ENCODE measurements around the gene CENPT. TPM values are rescaled to one million over a fixed set of nuclear protein-coding genes. Genes with fewer than 3 reads are reported as not detected.

CENPT gene
- polyA plus RNA-seq, 1 donor from 2014 or later: 13.4 TPM

DNA sequence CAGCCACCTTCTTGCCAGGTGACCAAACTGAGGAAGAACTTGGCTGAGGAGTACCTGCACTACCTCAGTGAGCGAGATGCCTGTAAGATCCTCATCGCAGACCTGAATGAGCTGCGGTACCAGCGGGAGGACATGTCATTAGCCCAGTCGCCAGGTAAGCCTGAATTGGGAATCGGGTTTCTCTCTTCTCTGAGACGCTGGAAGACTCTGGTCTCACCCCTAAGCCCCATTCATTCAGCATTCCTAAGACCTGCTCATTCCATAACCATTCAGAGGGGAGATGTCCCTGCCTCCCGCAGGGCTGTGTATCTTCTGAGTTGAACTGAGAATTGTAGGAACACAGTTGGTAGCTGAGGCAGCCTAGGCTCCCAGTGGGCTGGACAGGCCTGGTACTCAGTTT lies 22.4 kb downstream of the CENPT start:
- H3K9me3 Mint-ChIP-seq: no peaks in the 10 kb centered on the region
- peaks cover 1% of the 10 kb centered on the region for H3K36me3 Mint-ChIP-seq
- H3K27ac Mint-ChIP-seq: no peak overlapping the region

DNA sequence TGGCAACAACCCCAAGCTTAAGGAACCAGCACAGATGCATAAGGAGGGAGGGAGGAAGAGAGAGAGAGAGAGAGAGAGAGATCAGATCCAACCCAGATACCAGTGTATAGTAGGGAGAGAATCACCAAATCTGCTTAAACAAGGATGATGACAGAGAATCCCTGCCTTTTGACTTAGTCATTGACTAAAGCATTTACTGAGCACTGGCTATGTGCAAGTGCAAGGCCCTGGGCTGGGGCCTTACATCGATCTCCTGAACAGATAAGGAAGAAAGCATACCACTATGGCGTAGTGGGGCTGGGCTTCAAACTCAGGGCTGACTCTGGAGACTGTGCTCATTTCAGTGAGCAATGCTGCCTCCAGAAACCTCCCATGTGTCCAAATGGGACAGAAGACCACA lies 25.0 kb downstream of the CENPT start:
- Mint-ChIP-seq H3K36me3 (peaks cover 1% of the 10 kb centered on the region), H3K4me3 (no peak overlapping the region), H3K4me1 (peaks cover 0 to 3% (median 0%) of the 10 kb centered on the region in 3 donors), H3K9me3 (no peaks in the 10 kb centered on the region), H3K27ac (no peak overlapping the region), H3K27me3 (no peaks in the 10 kb centered on the region)

More for the DNA sequence above, 22.4 kb downstream of the CENPT start:
- Mint-ChIP-seq H3K4me1 (peaks cover 0 to 3% (median 0%) of the 10 kb centered on the region in 3 donors), H3K4me3 (no peak overlapping the region), H3K27me3 (no peaks in the 10 kb centered on the region)

DNA sequence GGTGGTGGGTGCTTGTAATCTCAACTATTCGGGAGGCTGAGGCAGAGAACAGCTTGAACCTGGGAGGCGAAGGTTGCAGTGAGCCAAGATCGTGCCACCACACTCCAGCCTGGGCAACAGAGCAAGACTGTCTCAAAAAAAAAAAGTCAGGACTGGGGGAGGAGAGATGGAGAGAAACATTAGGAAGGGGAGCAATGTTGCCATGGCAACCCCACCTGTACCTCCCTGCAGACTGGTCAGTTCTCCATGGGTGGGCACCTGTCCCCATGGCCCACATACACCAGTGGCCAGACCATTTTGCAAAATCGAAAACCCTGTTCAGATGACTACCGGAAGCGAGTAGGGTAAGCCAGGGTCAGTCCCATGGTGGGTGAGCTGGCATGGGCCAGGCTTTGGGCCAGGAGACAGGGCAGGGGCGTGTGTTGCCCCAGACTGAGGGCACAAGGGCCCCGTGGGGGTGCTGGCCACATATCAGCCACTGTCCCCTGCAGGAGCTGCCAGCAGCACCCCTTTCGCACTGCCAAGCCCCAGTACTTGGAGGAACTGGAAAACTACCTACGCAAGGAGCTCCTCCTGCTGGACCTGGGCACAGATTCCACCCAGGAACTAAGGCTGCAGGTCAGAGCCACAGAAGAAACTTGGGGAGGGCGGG lies 26.8 kb downstream of the CENPT start:
- no peaks in the 10 kb centered on the region for H3K27me3 Mint-ChIP-seq
- no peak overlapping the region for H3K4me3 Mint-ChIP-seq
- peaks cover 2 to 8% (median 4%) of the 10 kb centered on the region in 3 donors for H3K4me1 Mint-ChIP-seq
- no peak overlapping the region for H3K27ac Mint-ChIP-seq
- no peaks in the 10 kb centered on the region for H3K9me3 Mint-ChIP-seq
- H3K36me3 Mint-ChIP-seq: peaks cover 1% of the 10 kb centered on the region

DNA sequence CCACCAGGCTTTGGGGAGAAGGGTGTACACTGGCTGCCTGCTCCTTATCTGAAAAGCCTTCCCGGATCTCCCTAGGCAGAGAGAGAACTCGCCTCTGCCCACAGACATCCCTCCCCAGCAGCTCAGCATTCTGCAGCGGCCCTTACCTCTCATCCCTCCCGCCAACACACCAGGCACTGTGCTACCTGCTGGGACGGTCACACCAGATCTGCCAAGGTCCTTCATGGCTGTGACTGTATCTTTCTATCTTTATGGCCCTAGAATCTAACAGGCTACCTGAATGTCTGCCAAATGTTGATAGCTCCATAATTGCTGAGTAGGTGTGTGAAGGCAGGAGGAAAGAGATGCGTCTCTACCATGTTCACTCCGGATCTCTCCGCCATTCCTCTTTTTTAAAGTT lies 32.9 kb downstream of the CENPT start:
- no peak overlapping the region for H3K4me3 Mint-ChIP-seq
- no peaks in the 10 kb centered on the region for H3K27me3 Mint-ChIP-seq
- no peaks in the 10 kb centered on the region for H3K36me3 Mint-ChIP-seq
- H3K27ac Mint-ChIP-seq: peak overlapping the region in 2 of 3 donors; percentile 10 to 40
- H3K9me3 Mint-ChIP-seq: no peaks in the 10 kb centered on the region
- peaks cover 4 to 8% (median 4%) of the 10 kb centered on the region in 3 donors for H3K4me1 Mint-ChIP-seq

DNA sequence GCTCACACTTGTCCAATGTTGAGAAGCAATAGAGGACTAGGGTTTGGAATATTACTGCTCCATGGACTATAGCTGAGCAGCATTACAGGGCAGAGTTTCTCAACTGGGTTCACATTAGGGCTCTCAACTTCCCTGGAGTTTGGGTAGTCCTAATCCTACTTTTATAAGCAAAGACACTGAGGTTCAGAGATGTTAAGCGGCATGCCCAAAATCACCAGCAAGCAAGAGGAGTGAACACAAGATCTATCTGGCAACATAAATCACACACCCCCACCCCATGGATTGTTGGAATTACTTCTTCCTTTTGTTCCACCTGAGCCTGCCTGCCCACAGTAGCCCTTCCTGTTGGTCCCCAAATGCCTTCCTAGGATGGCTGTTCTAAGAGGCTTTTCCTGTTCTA lies 35.6 kb downstream of the CENPT start:
- Mint-ChIP-seq H3K4me3 (no peak overlapping the region), H3K4me1 (peaks cover 4 to 8% (median 7%) of the 10 kb centered on the region in 3 donors)

DNA sequence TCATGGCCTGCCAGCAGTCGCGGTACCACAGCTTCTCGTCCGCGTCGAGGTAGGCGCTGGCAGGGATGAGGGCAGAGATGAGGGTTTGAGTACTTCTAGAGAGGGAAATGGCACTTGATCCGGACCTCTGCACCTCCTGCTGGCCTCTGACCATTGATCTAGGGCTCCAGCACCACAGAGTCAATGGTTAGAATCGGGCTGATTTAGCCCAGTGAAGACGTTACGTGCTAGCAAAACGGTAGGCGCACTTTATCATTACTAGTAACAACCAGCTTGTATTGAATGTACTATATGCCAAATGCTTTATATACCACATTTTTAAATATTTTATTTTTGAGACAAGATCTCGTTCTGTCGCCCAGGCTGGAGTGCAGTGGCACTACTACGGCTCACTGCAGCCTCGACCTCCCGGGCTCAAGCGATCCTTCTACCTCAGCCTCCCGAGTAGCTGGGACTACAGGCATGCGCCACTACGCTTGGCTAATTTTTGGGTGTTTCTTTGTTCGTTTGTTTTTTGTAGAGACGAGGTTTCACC lies 40.3 kb downstream of the CENPT start:
- H3K4me3 Mint-ChIP-seq: peak overlapping the region; percentile 86 to 96 (median 93)
- H3K4me1 Mint-ChIP-seq: peaks cover 11 to 27% (median 12%) of the 10 kb centered on the region in 3 donors
- H3K27me3 Mint-ChIP-seq: no peaks in the 10 kb centered on the region
- H3K36me3 Mint-ChIP-seq: peaks cover 4% of the 10 kb centered on the region
- H3K27ac Mint-ChIP-seq: peak overlapping the region; percentile 47 to 94 (median 82)
- no peaks in the 10 kb centered on the region for H3K9me3 Mint-ChIP-seq

More for the DNA sequence above, 35.6 kb downstream of the CENPT start:
- no peak overlapping the region for H3K27ac Mint-ChIP-seq
- no peaks in the 10 kb centered on the region for H3K27me3 Mint-ChIP-seq
- no peaks in the 10 kb centered on the region for H3K36me3 Mint-ChIP-seq
- H3K9me3 Mint-ChIP-seq: no peaks in the 10 kb centered on the region

DNA sequence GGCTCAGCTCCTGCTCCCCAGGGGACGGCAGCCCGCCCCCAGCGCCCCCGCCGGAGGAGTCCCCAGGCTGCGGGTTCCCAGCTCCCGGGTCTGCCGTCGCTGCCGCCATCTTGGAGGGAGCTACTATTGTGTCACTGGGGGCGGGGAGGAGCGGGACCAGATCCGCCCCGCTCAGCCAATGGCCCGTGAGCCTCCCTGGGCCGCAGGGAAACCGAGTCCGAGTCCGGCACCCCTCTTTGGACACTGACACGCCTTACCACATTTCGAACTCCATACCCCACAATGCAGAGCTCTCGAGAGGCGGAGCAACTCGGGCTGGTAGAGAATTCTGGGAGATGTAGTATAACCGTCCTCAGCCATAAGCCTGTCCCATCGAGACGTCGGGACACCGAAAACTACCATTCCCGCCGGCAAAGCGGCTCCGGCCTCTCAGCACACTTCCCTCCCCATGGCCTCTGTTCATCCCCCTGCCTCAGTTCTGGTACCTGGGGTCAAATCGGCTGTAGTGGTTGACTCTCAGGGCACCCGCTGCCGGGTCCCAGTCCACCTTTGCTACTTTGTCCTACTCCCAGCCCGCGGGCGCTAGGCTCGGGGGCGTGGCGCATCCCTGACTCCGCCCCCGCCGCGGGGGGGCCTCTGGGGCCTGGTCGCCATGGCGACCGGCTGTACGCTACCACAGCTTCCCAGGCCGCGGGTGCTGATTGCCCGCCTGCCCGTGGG lies 40.9 kb downstream of the CENPT start, which contains the start of the genes RANBP10 and TSNAXIP1:
TSS of gene RANBP10 (minus strand) at position 133 of the 720 bp plus-strand sequence. CDS start at position 109, 24 bp downstream.
TSS of gene TSNAXIP1 (plus strand) at position 462 of the 720 bp plus-strand sequence. CDS start 261 bp downstream, outside the sequence.
- Mint-ChIP-seq H3K9me3 (no peaks in the 10 kb centered on the region), H3K4me3 (peak within 1 kb of the TSS; percentile 86 to 96 (median 93)), H3K27ac (peak within 1 kb of the TSS; percentile 57 to 94 (median 82)), H3K36me3 (peaks cover 4% of the 10 kb centered on the region), H3K4me1 (peaks cover 17 to 33% (median 18%) of the 10 kb centered on the region in 3 donors), H3K27me3 (no peaks in the 10 kb centered on the region)

DNA sequence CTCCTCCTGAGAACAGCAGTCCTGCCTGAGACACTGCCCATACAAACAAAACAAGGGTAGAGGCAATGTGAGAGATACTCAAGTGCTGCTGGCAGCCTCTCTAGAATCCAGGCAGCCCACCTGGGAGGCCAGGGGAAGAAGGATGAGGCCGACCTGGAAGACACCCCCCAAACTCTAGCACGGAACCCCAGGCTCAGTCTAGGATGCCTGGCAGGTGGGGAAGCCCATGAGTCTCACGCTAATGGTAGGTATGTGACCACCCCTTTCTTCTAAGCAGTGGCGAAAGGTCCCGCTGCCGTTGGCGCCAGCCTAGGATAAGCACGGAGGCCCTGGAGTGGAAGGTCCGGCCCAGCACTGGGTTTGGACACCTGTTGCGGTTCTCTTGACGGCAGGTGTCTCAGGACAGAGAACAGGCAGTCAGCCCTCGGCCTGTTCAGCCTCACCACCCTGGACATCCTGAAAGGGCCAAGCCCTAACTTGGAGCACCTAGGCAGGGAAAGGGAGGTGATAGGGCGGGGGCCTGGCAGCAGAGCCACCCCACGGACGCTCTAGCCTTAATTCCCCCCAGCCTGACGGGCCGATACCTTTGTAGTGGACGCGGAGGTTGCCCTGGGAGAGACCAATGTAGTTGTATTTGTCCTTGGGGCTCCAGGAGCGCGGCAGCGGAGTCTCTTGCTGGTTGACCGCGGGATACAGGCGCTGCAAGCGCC lies 41.6 kb downstream of the CENPT start:
- Mint-ChIP-seq H3K9me3 (no peaks in the 10 kb centered on the region), H3K4me3 (peak overlapping the region; percentile 86 to 96 (median 93)), H3K36me3 (peaks cover 4% of the 10 kb centered on the region), H3K27me3 (no peaks in the 10 kb centered on the region), H3K27ac (peak overlapping the region; percentile 57 to 94 (median 82)), H3K4me1 (peaks cover 22 to 40% (median 25%) of the 10 kb centered on the region in 3 donors)

DNA sequence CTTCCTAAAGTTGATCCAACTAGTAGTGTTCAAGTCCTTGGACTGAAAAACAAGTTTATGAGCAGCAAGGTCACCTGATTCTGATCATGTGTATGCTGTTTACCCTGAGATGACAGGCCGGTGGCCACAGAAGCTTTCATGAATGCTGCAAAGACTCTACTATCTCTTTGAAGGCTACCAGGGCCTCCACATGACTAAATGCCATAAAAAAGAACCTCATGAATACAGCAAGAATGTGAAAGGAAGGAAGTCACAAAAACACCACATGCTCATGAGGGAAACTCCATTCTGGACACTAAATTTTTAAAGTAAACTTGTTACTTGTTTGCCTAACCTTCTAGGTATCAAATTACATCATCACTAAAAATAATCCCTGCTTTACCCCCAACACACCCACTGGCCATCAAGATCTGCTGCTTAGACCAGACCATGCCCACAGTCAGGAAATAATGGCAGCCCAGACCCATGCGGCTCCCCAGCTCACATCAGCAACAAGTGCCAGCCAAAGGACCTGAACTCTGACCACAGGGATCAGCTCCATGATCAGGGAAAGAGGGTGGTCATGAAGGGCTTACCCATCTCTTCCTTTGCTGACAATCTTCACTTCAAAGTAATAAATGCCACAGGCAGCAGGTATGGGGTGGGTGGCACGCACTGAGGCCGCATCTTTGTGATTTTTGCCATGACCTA lies 42.5 kb downstream of the CENPT start:
- peak overlapping the region in 2 of 3 donors; percentile 57 to 82 for H3K27ac Mint-ChIP-seq
- no peaks in the 10 kb centered on the region for H3K27me3 Mint-ChIP-seq
- H3K4me1 Mint-ChIP-seq: peaks cover 27 to 47% (median 31%) of the 10 kb centered on the region in 3 donors
- peaks cover 4% of the 10 kb centered on the region for H3K36me3 Mint-ChIP-seq
- peak overlapping the region; percentile 86 to 96 (median 93) for H3K4me3 Mint-ChIP-seq
- H3K9me3 Mint-ChIP-seq: no peaks in the 10 kb centered on the region

DNA sequence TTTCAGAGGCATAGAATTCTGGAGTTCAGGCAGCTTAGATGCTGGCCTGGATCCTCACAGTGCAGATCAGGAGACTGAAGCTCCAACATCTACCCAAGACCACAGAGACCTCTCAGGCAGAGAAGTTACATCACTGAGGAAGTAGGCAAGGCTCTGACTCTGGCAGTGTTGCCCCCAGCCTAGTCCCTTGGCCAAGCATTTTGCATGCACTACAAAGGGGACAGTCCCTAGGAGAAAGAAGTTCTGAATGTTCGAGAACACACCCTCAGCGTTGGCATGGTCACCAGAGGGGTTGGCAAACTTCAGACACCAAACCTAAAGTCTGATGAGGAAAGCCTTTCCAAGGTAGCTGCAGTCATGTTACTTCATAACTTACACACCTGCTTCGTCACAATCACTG lies 43.6 kb downstream of the CENPT start:
- peak overlapping the region; percentile 57 to 95 (median 86) for H3K4me3 Mint-ChIP-seq
- H3K9me3 Mint-ChIP-seq: no peaks in the 10 kb centered on the region
- H3K27me3 Mint-ChIP-seq: no peaks in the 10 kb centered on the region
- peak overlapping the region; percentile 59 to 94 (median 72) for H3K27ac Mint-ChIP-seq
- peaks cover 30 to 49% (median 31%) of the 10 kb centered on the region in 3 donors for H3K4me1 Mint-ChIP-seq
- peaks cover 8% of the 10 kb centered on the region for H3K36me3 Mint-ChIP-seq

DNA sequence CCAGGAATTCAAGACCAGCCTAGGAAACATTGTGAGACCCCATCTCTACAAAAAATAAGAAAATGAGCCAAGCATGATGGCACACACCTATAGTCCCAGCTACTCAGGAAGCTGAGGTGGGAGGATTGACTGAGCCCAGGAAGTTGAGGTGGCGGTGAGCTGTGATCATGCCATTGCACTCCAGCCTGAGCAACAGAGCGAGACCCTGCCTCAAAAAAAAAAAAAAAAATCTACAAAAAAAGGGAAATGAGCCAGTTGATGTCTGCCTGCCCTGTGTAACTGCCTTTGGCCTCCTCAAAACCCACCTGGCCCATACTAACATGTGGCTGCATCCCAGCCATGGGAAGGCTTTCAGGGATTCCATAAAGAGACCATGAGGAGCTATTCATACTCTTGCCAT lies 45.6 kb downstream of the CENPT start:
- Mint-ChIP-seq H3K4me3 (peak overlapping the region; percentile 38 to 86 (median 72)), H3K4me1 (peaks cover 34 to 54% (median 35%) of the 10 kb centered on the region in 3 donors), H3K36me3 (peaks cover 11% of the 10 kb centered on the region), H3K27me3 (no peaks in the 10 kb centered on the region), H3K27ac (peak overlapping the region; percentile 28 to 85 (median 73)), H3K9me3 (no peaks in the 10 kb centered on the region)

DNA sequence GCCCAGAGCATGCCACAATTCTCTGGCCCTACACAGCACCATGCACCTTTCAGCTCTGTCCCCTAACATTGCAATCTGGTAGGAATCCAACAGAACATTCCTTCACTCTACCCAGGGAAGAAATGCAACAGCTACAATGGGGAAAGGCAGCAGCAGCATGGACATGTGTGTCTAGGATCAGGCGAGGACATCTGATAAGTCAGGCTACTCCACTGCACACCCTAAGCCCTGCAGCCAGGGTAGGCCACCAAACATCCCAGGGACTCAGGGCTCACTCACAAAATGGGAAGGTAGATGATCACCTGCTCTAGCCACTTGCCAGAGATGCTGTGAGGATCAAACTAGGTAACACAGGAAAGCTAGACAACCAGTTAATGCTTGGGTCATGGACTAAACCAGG lies 46.3 kb downstream of the CENPT start:
- Mint-ChIP-seq H3K9me3 (no peaks in the 10 kb centered on the region), H3K36me3 (peaks cover 11% of the 10 kb centered on the region), H3K27ac (peak overlapping the region; percentile 28 to 85 (median 59)), H3K4me1 (peaks cover 34 to 59% (median 41%) of the 10 kb centered on the region in 3 donors), H3K27me3 (no peaks in the 10 kb centered on the region), H3K4me3 (peak overlapping the region in 3 of 4 donors; percentile 71 to 86 (median 72))

DNA sequence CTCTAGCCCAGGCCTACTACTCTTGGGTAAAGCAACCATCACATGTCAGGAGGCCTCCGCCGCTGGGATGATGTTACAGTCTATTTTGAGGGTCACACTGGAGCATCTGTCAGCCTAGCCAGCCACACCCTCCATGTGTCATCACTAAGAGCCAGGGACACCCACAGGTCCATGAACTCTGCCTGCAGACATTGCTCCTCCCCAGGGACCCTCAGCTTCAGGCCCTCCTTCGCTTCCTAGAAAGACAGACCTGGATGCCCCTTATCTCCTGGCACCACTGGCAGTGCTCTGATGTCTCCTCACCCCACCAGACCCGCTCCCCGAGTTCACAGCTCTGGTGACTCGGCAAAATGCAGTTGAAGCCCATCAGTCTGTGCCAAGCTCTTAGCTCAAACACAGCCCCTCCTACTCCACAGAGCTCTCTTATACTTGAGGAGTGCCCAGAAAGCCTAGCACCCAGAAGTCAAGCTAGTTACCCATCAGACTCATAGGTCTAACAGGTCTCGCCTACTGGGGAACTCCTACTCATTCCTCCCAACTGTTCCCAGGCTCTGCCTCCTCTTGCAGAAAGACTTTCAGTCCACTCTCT lies 47.1 kb downstream of the CENPT start:
- peaks cover 34 to 56% (median 42%) of the 10 kb centered on the region in 3 donors for H3K4me1 Mint-ChIP-seq
- no peaks in the 10 kb centered on the region for H3K9me3 Mint-ChIP-seq
- no peak overlapping the region for H3K4me3 Mint-ChIP-seq
- no peaks in the 10 kb centered on the region for H3K27me3 Mint-ChIP-seq
- peak overlapping the region in 1 of 3 donors; percentile 4 for H3K27ac Mint-ChIP-seq
- peaks cover 11% of the 10 kb centered on the region for H3K36me3 Mint-ChIP-seq
